ENCODE measurements around the gene PWWP2B. TPM values are rescaled to one million over a fixed set of nuclear protein-coding genes. Genes with fewer than 3 reads are reported as not detected.

The PWWP2B gene
- total and polyA plus RNA-seq, 9 of the 15 experiments (the other 6 are each of a cell fraction or from before 2014, with no cell fraction given): 0.07 to 9.2 (median 1.6) TPM; not detected in 1

DNA sequence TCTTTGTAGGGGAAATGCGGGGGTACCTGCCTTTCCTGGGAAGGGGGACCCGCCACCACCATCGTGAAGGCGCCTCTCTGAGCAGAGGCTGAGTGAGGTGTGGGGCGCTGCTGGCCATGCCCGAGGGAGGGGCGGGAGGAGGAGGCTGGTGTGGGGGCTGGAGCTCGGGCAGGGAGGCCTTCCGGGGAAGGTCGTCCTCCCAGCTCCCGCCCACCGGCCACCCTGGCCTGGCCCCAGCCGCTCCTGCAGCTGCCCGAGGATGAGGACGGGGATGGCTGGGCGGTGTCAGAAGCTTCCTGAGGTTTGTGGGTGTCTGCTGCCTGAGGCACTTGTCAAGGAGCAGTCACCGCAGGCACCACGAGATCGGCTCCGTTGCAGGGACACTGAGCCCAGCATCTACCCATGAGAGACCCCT, 11.4 kb downstream of the PWWP2B start (continued):
- TF ChIP-seq MAZ (CRISPR knock-in tag; conservative IDR thresholded peaks at IDR 0.05 in 1 of 2, IDR thresholded peaks at IDR 0.05 in 1 of 2): no peak
- TF ChIP-seq ZNF41 (CRISPR knock-in tag; conservative IDR thresholded peaks at IDR 0.05): no peak
- no peak for TF ChIP-seq KAT8 (IDR thresholded peaks at IDR 0.05; ENCODE audit: low read depth)

DNA sequence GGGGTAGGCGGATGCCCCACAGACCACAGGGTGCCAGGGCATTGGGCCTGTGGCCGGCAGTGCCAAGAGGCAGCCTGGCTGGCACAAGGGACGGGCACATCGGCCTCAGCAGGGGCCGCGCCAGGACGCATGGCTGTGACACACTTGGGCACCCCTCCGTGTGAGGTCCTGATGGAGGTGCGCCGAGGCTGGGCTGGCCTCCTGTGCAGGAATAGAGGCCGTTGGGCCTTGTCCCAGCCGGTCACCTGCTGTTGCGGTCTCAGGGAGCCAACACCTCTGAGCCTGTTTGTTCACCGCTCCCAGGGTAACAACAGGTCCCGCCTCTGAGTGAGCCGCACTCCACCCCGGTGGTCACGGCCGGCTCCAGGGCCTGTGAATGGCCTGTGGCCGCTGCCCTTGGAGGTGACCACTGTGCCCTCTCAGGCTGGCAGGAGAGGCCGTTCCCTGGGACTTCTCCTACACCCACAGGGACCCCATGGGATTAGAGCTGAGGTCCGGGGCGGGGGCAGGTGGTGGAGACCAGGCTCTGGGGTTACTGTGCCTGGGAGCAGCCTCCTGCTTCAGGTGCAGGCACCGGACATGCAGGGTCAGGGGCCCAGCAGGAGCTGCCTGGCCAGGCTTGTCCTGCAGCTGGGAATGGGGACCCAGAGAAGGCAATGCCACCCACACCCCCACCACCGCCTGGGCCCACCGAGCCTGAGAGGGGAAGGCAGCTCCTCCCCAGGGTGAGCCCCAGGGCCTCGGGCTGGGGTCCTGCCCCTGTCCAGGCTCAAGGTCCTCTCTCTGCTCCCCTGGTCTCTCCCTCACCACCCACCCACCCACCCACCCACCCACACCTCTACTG, 12.0 kb downstream of the PWWP2B start:
- Histone ChIP-seq H3K27ac (ENCODE audit: extremely low read depth, low read depth, low read length) (no peak overlapping the region), H3K9ac (ENCODE audit: insufficient read depth in 1 of 2, low read depth in 2 of 2, low read length in 2 of 2) (no peak overlapping the region), H3K79me2 (ENCODE audit: control insufficient read depth, insufficient read depth, low read length) (no peaks in the 10 kb centered on the region; the same call in 2 of the 3 replicates), H3K9me3 (replicated peaks; ENCODE audit: control insufficient read depth, insufficient read depth, low read depth, low read length) (no peaks in the 10 kb centered on the region), H3K36me3 (ENCODE audit: control insufficient read depth, insufficient read depth, low read length) (peaks cover 12% of the 10 kb centered on the region; the same call in 1 of the 3 replicates), H3K4me2 (ENCODE audit: insufficient read depth, low read length) (no peak overlapping the region), H3K27me3 (ENCODE audit: control insufficient read depth in 2 of 2, insufficient read depth in 2 of 2, low read length in 2 of 2) (no peaks in the 10 kb centered on the region), H3K4me1 (replicated peaks in 1 of 2; ENCODE audit: control insufficient read depth in 2 of 2, insufficient read depth in 2 of 2, low read length in 2 of 2) (peaks cover 3 to 58% of the 10 kb centered on the region in 2 experiments; a peak in 3 of 5 replicates), H3K4me3 (no peak overlapping the region), H4K20me1 (replicated peaks; ENCODE audit: control insufficient read depth, insufficient read depth, low read length) (no peaks in the 10 kb centered on the region), H3K9me1 (ENCODE audit: control insufficient read depth, insufficient read depth, low read length) (no peaks in the 10 kb centered on the region), H2AFZ (ENCODE audit: low read depth, low read length) (no peak overlapping the region)
- 62% methylated on average over 8 of the region's 27 CpGs for WGBS (ENCODE audit: insufficient coverage, low coverage, missing lambda C conversion rate)
- no TSS peak for BruUV-seq (replicated peaks)
- intact Hi-C loops (cut with micrococcal nuclease) (no loop called here), in situ Hi-C loops (cut with MboI) (no loop called here)
- CTCF ChIA-PET (ENCODE audit: low intra/inter-chr PET ratio): no interaction called here
- FAIRE-seq (no peak), DNase-seq (ENCODE audit: extremely low read depth in 1 of 4, low spot score in 3 of 4) (no peak), ATAC-seq (no peak)
- TF ChIP-seq, protein P1, sequence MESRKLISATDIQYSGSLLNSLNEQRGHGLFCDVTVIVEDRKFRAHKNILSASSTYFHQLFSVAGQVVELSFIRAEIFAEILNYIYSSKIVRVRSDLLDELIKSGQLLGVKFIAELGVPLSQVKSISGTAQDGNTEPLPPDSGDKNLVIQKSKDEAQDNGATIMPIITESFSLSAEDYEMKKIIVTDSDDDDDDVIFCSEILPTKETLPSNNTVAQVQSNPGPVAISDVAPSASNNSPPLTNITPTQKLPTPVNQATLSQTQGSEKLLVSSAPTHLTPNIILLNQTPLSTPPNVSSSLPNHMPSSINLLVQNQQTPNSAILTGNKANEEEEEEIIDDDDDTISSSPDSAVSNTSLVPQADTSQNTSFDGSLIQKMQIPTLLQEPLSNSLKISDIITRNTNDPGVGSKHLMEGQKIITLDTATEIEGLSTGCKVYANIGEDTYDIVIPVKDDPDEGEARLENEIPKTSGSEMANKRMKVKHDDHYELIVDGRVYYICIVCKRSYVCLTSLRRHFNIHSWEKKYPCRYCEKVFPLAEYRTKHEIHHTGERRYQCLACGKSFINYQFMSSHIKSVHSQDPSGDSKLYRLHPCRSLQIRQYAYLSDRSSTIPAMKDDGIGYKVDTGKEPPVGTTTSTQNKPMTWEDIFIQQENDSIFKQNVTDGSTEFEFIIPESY (CRISPR knock-in tag; IDR thresholded peaks at IDR 0.05): 0 out of 2 replicates have a peak, but pooled peaks have one; percentile 35
- TF ChIP-seq ELF1 (tag; IDR thresholded peaks at IDR 0.05): no peak
- POLR2A ChIA-PET: interaction anchor here (0.5 to 0.8 kb wide), 2 partner anchors 12 to 13 kb away, joined by 3 read pairs; no protein-coding TSS in a partner anchor

All from K562 (cell line).